GM18951 (cell line): ENCODE measurements around the gene NFYC.

Experiments used
- POLR2A ChIP-seq: IDR thresholded peaks from 4 replicates; pipeline ENCODE4 v1.6.1; 2011; ENCODE audit warnings: mild to moderate bottlenecking; ENCODE audit not compliant: insufficient read length, insufficient read depth; ENCODE audit errors: extremely low read depth
- in situ Hi-C: fragments of 300-500 bp; cut with MboI; formaldehyde crosslinking; loops from one replicate; pipeline ENCODE4 v1.12.0; 2022; ENCODE audit warnings: low sequenced_read_pairs, mixed read lengths, inconsistent platforms; ENCODE audit not compliant: unreplicated experiment

NFYC gene

DNA sequence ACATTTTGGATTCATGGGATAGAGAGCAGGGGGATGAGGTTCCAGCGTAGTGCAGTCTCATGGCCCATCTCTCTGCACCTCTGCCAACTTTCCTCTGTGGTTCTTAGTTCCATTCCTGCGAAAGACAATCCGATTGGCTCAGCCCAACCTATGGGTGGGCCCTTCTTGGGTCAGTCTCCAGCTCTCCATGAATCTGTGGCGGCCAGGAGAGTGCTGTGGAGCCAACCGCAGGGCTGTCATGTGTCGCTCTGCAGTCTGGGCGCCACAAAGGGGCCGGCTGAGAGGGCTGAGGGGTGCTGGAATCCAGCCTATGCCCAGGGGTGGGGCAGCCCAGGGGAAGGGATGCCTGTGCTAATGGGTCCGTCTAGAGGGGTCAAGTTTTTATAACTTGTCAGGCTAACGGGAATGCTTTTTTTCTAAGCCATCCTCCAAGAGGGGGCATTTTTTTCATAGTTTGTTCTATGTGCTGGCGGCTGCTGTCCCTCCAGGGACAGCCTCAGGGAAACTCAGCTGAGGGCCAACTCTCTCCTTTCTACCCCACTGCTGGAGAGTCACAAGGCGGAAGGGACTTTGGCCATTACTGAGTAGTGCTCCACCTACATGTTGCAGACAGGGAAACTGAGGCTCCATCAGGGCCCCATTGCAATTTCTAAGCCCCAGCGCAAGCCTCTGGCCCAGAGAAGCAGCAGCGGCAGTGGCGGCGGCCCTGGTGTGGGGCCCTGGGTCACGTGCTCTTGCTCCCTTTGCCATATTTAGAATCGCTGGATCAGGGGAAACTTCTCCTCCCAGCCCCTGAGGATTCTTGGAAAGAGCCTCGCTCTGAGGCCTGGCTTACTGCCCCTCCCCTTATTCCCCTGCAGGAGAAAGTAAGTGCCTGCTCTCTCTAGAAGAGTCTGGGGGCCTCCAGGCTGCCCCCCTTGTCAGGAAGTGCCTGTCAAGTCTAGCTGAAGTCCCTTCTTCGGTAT lies 115.5 kb downstream of the NFYC start:
- no peak for TF ChIP-seq POLR2A
- in situ Hi-C loops = no loop called here

DNA sequence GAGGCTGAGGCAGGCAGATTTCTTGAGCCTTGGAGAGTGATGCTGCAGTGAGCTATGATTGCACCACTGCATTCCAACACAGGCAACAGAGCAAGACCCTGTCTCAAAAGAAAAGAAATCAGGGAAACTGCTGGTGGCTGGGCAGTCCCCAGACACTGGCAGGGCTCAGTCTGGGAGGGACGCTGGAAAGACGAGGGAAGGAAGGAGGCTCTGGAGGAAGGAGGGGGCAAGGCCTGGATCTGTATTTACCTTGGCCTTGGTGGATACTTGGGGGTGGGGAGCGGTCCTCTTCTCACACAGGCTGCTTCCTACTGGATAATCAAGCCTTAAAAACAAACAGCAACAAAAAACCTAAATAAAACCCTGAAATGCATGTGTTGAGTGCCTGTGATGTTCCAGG lies 116.5 kb downstream of the NFYC start:
- in situ Hi-C loops = no loop called here

GRCh38 chr1:40808444-40808843 lies 116.9 kb downstream of the NFYC start:
- TF ChIP-seq POLR2A = no peak
- in situ Hi-C loops = no loop called here

More for the DNA sequence above, 116.5 kb downstream of the NFYC start:
- TF ChIP-seq POLR2A = no peak

GRCh38 chr1:40808909-40809308 lies 117.4 kb downstream of the NFYC start:
- in situ Hi-C loops = no loop called here
- no peak for TF ChIP-seq POLR2A

DNA sequence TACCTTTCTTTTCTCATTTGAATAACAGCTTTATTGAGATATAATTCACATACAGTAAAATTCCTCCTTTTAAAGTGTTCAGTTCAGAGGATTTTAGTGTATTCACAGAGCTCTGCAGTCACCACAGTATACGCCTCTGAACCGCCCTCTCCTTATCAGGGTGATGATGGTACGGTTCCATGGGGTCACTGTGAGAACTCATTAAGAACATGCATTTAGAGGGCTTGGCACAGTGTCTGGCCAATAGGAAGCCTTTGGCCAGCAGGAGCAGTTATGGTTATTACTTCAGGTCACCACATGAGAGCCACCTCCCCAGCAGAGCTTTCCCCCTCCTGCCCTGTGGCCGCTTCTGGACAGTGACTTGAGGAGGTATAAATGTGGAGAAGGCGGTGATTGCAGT lies 119.4 kb downstream of the NFYC start:
- in situ Hi-C loops = no loop called here
- TF ChIP-seq POLR2A = no peak

- no peak for TF ChIP-seq POLR2A
- in situ Hi-C loops = no loop called here
Observed at GRCh38 chr1:40815420-40815819, 123.9 kb downstream of the NFYC start.

DNA sequence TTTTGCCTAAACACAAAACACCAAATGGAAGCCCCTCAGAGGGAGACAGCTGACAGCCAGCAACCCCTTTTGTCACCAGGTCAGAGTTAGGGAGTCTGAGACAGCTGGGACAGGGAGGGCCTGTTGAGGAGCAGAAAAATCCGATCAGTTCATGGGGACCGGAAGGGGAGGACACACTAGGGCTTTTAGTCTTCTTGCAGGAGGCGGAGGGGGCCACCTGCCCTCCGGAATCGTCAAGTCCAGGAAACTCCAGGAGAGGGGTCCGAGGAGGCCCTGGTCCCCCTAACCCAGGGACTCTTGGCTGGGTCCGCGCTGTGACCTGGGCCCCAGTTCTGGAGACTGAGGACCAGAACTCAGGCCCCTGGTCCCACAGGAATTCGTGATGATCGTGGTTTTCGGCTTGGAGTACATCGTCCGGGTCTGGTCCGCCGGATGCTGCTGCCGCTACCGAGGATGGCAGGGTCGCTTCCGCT lies 126.3 kb downstream of the NFYC start:
- in situ Hi-C loops = no loop called here
- TF ChIP-seq POLR2A = no peak

DNA sequence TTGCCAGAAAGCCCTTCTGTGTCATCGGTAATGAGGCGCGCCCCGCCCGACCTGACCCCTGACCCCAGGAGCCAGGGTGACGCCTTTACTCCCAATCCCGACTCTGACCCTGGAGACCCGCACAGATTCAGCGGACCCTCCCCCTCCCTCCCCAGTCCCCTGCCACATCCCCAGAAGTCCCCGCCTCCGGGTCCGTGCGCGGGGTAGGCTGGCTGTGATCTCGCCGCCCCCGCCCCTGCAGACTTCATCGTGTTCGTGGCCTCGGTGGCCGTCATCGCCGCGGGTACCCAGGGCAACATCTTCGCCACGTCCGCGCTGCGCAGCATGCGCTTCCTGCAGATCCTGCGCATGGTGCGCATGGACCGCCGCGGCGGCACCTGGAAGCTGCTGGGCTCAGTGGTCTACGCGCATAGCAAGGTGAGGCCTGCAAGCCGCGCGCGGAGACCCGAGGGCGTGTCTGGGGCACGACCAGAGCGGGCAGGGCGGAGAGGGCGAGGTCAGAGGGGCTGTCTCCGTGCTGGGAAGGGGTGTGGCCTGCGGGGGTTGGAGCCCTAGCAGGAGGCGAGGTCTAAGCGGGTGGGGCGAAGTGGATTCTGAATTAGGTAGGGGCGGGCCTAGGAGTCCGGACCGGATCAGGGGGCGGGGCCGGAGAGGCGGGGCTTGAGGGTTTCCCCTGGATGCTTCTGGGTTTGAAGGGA lies 126.9 kb downstream of the NFYC start:
- in situ Hi-C loops = no loop called here

DNA sequence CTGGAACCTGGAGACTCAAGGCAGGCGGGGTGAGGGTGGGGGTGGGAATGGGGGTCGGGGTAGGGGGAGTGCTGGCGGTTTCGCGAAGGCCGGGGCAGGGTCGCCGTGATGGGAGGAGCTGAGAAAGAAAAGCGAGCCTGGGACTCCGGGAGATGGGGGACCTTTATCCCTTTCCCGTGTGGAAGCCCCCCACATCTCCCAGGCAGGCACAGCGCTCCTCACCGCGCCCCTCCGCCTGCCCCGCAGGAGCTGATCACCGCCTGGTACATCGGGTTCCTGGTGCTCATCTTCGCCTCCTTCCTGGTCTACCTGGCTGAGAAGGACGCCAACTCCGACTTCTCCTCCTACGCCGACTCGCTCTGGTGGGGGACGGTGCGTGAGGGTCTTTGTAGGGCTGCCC lies 127.6 kb downstream of the NFYC start:
- in situ Hi-C loops = no loop called here
- no peak for TF ChIP-seq POLR2A

More for the DNA sequence above, 126.9 kb downstream of the NFYC start:
- TF ChIP-seq POLR2A = peak; percentile 33

DNA sequence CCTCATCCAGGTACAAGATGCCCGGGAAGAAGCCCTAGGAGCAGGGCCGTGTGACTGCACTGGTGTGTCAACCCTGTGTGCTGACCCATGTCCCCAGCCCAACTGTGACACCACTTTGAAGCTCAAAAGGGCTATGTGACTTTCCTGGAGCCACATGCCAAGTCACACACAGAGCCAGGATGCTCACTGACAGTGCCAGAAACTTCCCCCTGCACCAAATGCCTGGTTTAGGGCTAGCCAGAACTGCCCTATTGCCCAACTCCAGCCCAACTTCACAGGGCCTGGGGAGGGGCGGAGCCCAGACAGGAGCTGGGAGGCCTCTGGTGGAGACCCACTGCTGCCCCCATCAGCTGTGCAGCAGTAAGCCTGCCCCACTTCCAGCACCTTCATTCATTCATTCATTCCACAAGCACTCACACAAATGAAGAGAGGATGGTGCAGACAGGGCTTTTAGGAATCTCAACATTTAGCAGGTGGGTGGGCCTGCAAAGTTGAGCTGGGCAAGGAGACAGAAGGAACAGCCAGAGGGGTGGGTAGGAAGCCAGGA lies 128.8 kb downstream of the NFYC start:
- no peak for TF ChIP-seq POLR2A
- in situ Hi-C loops = no loop called here
